ENCODE measurements around the gene CAMSAP2.

DNA sequence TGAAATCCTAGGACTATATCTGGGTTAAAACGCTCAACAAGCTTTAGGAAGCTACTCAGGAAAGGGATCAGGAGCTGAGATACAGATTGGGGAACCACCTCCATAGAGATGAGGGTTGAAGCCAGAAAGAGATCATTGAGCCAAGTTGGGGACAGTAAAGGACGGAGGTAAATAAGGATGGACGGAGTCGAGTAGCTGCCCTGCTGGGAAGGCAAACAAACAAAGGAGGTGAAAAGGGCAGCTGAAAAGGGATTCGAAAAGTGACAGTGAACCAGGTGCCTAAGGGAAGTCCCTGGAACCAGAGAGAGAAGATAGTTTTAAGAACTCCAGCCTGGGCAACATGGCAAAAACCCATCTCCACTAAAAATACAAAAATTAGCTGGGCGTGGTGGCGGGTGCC is 6.3 kb upstream of the CAMSAP2 start:
- TF ChIP-seq, protein P1, sequence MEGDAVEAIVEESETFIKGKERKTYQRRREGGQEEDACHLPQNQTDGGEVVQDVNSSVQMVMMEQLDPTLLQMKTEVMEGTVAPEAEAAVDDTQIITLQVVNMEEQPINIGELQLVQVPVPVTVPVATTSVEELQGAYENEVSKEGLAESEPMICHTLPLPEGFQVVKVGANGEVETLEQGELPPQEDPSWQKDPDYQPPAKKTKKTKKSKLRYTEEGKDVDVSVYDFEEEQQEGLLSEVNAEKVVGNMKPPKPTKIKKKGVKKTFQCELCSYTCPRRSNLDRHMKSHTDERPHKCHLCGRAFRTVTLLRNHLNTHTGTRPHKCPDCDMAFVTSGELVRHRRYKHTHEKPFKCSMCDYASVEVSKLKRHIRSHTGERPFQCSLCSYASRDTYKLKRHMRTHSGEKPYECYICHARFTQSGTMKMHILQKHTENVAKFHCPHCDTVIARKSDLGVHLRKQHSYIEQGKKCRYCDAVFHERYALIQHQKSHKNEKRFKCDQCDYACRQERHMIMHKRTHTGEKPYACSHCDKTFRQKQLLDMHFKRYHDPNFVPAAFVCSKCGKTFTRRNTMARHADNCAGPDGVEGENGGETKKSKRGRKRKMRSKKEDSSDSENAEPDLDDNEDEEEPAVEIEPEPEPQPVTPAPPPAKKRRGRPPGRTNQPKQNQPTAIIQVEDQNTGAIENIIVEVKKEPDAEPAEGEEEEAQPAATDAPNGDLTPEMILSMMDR (IDR thresholded peaks at IDR 0.05) = no peak
- TF ChIP-seq POLR2A (IDR thresholded peaks at IDR 0.05) (no peak), POLR2AphosphoS5 (IDR thresholded peaks at IDR 0.05) (no peak), EP300 (IDR thresholded peaks at IDR 0.05) (no peak)

Measured in upper lobe of left lung (tissue), 4 donors.